ENCODE results near the gene WIPF2. TPM values are rescaled to one million over a fixed set of nuclear protein-coding genes. Genes with fewer than 3 reads are reported as not detected.

Gene WIPF2
- total RNA-seq, 1 experiment from 2014 or later = 30.4 TPM

DNA sequence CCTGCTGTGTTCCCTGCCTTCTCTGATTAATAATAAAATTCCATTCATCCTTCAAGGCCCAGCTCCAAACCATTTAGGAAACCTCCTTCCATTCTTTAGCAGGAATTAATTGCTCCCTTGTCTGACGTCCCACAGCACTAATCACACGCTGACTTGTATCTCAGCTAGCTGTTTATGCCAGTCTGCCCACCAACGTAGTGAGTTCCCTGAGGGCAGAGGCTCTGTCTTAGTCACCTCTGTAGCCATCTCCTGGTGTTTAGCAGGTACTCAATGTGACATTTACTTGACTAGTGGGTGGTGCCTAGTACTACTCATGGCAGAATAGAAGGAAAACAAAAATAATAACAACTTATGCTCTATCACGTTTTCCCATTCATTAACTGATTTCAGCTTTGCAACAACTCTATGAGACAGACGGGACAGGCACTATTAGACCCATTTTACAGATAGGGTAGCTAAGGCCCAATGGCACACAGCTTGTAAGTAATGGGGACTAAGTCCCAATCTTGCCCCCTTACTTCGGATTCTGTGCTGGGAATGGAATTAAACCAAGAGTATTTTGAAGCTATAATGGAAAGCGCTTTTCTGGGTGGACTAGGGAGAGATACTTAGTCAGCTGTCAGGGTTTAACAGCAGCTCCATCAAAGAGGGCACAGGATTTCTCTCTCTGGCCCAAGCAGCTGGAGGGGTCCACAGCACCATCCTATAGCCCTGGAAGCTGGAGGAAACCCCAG is 931 bp upstream of the WIPF2 start:
- CTCF ChIA-PET = interaction anchor here (0.6 to 2.2 kb wide), 9 partner anchors 12 to 143 kb away, joined by 3 to 8 read pairs (median 3); no protein-coding TSS in a partner anchor
- no peak for DNase-seq (ENCODE audit: low read depth, low spot score)
- H3K36me3 ChIP-seq (ENCODE audit: control insufficient read depth in 1 of 2, insufficient read depth in 2 of 2, low read length in 2 of 2) = no peaks in the 10 kb centered on the region
- H3K4me2 ChIP-seq (ENCODE audit: low read length) = peak overlapping the region; percentile 88
- no peaks in the 10 kb centered on the region for H4K20me1 ChIP-seq (ENCODE audit: insufficient read depth)
- RAD21 ChIA-PET (ENCODE audit: low non-redundant PET in 1 of 2, low total read pairs in 2 of 2, uncharacterized antibody in 2 of 2, unreplicated experiment in 2 of 2) = no interaction called here
- intact Hi-C loops (cut with micrococcal nuclease) = no loop called here
- TF ChIP-seq POLR2A (IDR thresholded peaks at IDR 0.05; ENCODE audit: borderline replicate concordance, extremely low read depth, insufficient read depth, insufficient read length) (peak; percentile 20), SIN3A (IDR thresholded peaks at IDR 0.05; ENCODE audit: low read depth) (no peak), CBX3 (IDR thresholded peaks at IDR 0.05; ENCODE audit: low read depth) (no peak)
- H3K4me1 ChIP-seq (ENCODE audit: control insufficient read depth in 1 of 2, insufficient read depth in 2 of 2, low read length in 2 of 2) = peaks cover 11 to 27% of the 10 kb centered on the region in 2 experiments
- no peaks in the 10 kb centered on the region for H3K9me3 ChIP-seq (ENCODE audit: control insufficient read depth in 1 of 2, insufficient read depth in 1 of 2, low read depth in 1 of 2, low read length in 2 of 2)
- no peak overlapping the region for H3K4me3 ChIP-seq (replicated peaks in 1 of 2; ENCODE audit: low read depth in 1 of 2, low read length in 2 of 2)
- H3K9ac ChIP-seq (ENCODE audit: low read length) = no peak overlapping the region
- no peak overlapping the region for H2AFZ ChIP-seq (ENCODE audit: low read depth, low read length, poor library complexity, severe bottlenecking)
- POLR2A ChIA-PET = interaction anchor here (0.6 to 1.6 kb wide), 3 partner anchors 11 to 117 kb away, joined by 3 to 6 read pairs (median 3); no protein-coding TSS in a partner anchor
- no peak overlapping the region; the same call in 1 of the 2 replicates for H3K27ac ChIP-seq (ENCODE audit: low read depth, low read length)
- no peaks in the 10 kb centered on the region for H3K27me3 ChIP-seq (ENCODE audit: insufficient read depth, low read length)
- ATAC-seq = no peak
- H3K79me2 ChIP-seq (ENCODE audit: insufficient read depth, low read length) = peaks cover 26% of the 10 kb centered on the region
- H3K9me2 ChIP-seq (ENCODE audit: insufficient read depth) = no peaks in the 10 kb centered on the region
- no TSS peak for BruUV-seq (replicated peaks)

DNA sequence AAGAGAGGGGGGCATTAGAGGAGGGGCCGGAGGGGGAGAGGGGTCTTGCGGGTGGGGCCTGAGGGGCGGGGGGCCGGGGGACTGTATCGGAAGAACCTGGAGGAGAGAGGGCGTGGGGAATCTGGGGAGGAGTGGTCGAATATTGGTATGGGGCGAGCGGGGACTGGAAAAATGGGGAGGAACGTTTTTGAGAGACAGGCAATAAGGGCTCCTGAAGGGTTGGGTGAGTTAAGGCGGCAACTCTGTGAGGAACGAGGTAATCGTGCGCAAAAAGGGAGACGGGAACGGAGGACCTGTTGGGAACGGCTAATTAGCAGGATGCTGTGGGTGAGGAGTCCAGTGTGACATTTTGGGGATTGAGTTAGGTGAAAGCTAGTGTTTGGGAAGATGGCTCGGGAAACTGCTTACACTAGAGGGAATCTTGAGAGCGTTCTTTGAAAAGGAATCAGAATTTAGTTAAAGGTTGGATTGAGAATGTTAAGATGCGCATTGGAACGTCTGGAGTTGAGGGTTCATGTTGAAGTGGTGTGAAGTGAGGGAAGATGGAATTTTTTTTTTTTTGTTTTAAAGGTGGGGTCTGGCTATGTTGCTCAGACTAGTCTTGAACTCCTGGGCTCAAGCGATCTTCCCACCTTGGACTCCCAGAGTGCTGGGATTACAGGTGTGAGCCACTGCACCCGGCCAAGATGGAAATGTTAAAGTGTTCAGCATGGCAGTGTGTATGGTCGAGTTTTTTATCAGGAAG is 662 bp downstream of the WIPF2 start:
- H3K4me2 ChIP-seq (ENCODE audit: low read length) = peak overlapping the region; percentile 88
- H2AFZ ChIP-seq (ENCODE audit: low read depth, low read length, poor library complexity, severe bottlenecking) = no peak overlapping the region
- TF ChIP-seq JUND (IDR thresholded peaks at IDR 0.05) = no peak
- TF ChIP-seq, protein P1, sequence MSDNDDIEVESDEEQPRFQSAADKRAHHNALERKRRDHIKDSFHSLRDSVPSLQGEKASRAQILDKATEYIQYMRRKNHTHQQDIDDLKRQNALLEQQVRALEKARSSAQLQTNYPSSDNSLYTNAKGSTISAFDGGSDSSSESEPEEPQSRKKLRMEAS (IDR thresholded peaks at IDR 0.05) = peak; percentile 38; the same call in 1 of the 2 replicates
- no peak for TF ChIP-seq ELF1 (IDR thresholded peaks at IDR 0.05; ENCODE audit: borderline replicate concordance, low read depth)
- no peak for TF ChIP-seq RAD21 (IDR thresholded peaks at IDR 0.05; ENCODE audit: low read depth)
- TF ChIP-seq EZH2 (IDR thresholded peaks at IDR 0.05) = no peak
- no peak for TF ChIP-seq CEBPB (IDR thresholded peaks at IDR 0.05; ENCODE audit: low read depth)
- TF ChIP-seq, protein P2, sequence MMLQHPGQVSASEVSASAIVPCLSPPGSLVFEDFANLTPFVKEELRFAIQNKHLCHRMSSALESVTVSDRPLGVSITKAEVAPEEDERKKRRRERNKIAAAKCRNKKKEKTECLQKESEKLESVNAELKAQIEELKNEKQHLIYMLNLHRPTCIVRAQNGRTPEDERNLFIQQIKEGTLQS (IDR thresholded peaks at IDR 0.05) = no peak
- TF ChIP-seq SP1 (IDR thresholded peaks at IDR 0.05; ENCODE audit: low read depth) = no peak
- TF ChIP-seq, protein P3, sequence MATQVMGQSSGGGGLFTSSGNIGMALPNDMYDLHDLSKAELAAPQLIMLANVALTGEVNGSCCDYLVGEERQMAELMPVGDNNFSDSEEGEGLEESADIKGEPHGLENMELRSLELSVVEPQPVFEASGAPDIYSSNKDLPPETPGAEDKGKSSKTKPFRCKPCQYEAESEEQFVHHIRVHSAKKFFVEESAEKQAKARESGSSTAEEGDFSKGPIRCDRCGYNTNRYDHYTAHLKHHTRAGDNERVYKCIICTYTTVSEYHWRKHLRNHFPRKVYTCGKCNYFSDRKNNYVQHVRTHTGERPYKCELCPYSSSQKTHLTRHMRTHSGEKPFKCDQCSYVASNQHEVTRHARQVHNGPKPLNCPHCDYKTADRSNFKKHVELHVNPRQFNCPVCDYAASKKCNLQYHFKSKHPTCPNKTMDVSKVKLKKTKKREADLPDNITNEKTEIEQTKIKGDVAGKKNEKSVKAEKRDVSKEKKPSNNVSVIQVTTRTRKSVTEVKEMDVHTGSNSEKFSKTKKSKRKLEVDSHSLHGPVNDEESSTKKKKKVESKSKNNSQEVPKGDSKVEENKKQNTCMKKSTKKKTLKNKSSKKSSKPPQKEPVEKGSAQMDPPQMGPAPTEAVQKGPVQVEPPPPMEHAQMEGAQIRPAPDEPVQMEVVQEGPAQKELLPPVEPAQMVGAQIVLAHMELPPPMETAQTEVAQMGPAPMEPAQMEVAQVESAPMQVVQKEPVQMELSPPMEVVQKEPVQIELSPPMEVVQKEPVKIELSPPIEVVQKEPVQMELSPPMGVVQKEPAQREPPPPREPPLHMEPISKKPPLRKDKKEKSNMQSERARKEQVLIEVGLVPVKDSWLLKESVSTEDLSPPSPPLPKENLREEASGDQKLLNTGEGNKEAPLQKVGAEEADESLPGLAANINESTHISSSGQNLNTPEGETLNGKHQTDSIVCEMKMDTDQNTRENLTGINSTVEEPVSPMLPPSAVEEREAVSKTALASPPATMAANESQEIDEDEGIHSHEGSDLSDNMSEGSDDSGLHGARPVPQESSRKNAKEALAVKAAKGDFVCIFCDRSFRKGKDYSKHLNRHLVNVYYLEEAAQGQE (IDR thresholded peaks at IDR 0.05; ENCODE audit: low read depth) = no peak
- H3K9me2 ChIP-seq (ENCODE audit: insufficient read depth) = no peaks in the 10 kb centered on the region
- H3K27me3 ChIP-seq (ENCODE audit: insufficient read depth, low read length) = no peaks in the 10 kb centered on the region
- TSS peak; percentile 74 for BruUV-seq (replicated peaks)
- H3K4me3 ChIP-seq (replicated peaks in 1 of 2; ENCODE audit: low read depth in 1 of 2, low read length in 2 of 2) = peak overlapping the region; percentile 53 to 80
- CTCF ChIA-PET = interaction anchor here (1.3 to 2.2 kb wide), 4 partner anchors 10 to 40 kb away, joined by 3 to 8 read pairs (median 4); no protein-coding TSS in a partner anchor
- H4K20me1 ChIP-seq (ENCODE audit: insufficient read depth) = peaks cover 7% of the 10 kb centered on the region; the same call in 1 of the 2 replicates
- H3K79me2 ChIP-seq (ENCODE audit: insufficient read depth, low read length) = peaks cover 40% of the 10 kb centered on the region
- no peaks in the 10 kb centered on the region for H3K9me3 ChIP-seq (ENCODE audit: control insufficient read depth in 1 of 2, insufficient read depth in 1 of 2, low read depth in 1 of 2, low read length in 2 of 2)
- ATAC-seq (peak; percentile 72), DNase-seq (ENCODE audit: low read depth, low spot score) (peak; percentile 45)
- RAD21 ChIA-PET (ENCODE audit: low non-redundant PET in 1 of 2, low total read pairs in 2 of 2, uncharacterized antibody in 2 of 2, unreplicated experiment in 2 of 2) = interaction anchor here in 1 of 2 experiments (0.6 kb wide), 1 partner anchor 119 kb away, joined by 3 read pairs; no protein-coding TSS in a partner anchor
- intact Hi-C loops (cut with micrococcal nuclease) = no loop called here
- H3K27ac ChIP-seq (ENCODE audit: low read depth, low read length) = peak overlapping the region; percentile 89
- H3K9ac ChIP-seq (ENCODE audit: low read length) = peak overlapping the region; percentile 83
- POLR2A ChIA-PET = interaction anchor here (0.6 to 1.6 kb wide), 3 partner anchors 9 to 315 kb away, joined by 3 to 6 read pairs (median 5); no protein-coding TSS in a partner anchor
- H3K36me3 ChIP-seq (ENCODE audit: control insufficient read depth in 1 of 2, insufficient read depth in 2 of 2, low read length in 2 of 2) = no peaks in the 10 kb centered on the region
- H3K4me1 ChIP-seq (ENCODE audit: control insufficient read depth in 1 of 2, insufficient read depth in 2 of 2, low read length in 2 of 2) = peaks cover 6 to 19% of the 10 kb centered on the region in 2 experiments

Data from HCT116 (cell line).